ENCODE measurements around the gene EAF1.

DNA sequence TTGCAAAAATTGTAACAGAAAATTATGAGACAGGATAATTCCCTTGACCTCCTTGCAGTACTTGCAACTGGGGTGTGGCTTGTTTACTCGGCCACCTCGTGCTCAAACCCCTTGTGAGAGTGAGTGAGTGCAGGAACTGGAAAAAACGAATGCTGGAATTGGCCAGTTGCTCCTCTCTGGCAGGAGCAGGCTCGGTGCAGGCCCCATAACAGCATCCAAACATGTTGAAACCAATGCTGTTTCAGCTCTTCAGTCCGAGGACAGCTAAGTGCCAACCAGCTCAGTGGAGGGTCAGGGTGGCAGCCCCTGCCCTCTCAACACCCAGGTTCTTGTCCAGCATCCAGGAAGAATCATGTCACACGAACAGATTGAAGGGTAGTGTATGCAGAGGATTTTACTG lies 36.9 kb upstream of the EAF1 start:
- TF ChIP-seq, protein P1, sequence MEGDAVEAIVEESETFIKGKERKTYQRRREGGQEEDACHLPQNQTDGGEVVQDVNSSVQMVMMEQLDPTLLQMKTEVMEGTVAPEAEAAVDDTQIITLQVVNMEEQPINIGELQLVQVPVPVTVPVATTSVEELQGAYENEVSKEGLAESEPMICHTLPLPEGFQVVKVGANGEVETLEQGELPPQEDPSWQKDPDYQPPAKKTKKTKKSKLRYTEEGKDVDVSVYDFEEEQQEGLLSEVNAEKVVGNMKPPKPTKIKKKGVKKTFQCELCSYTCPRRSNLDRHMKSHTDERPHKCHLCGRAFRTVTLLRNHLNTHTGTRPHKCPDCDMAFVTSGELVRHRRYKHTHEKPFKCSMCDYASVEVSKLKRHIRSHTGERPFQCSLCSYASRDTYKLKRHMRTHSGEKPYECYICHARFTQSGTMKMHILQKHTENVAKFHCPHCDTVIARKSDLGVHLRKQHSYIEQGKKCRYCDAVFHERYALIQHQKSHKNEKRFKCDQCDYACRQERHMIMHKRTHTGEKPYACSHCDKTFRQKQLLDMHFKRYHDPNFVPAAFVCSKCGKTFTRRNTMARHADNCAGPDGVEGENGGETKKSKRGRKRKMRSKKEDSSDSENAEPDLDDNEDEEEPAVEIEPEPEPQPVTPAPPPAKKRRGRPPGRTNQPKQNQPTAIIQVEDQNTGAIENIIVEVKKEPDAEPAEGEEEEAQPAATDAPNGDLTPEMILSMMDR (IDR thresholded peaks at IDR 0.05): no peak
- TF ChIP-seq POLR2A (IDR thresholded peaks at IDR 0.05) (no peak), EP300 (IDR thresholded peaks at IDR 0.05) (no peak)
